ENCODE measurements around the gene MRPL17. TPM values are rescaled to one million over a fixed set of nuclear protein-coding genes. Genes with fewer than 3 reads are reported as not detected.

Gene MRPL17
- total RNA-seq, 1 donor from 2014 or later: 89.9 TPM

DNA sequence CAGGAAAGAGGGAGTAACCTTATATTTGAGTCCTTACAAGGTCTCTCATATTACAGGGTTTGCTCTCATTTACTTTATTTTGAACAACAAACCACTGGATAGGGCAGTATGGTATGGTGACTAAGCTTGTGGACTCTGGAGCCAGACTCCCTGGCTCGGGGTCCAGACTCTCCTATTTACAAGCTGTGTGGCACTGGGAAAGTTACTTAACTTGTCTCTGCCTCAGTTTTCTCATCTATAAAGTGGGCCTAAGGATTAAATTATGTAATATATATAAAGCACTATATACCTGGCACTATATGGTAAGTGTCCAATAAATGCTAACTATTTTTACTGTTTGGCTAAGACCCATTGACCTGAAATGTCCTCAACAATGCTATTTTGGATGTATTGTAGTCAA, 25.8 kb downstream of the MRPL17 start:
- Mint-ChIP-seq H3K27me3 (ENCODE audit: low read depth, unreplicated experiment) (peaks cover 8% of the 10 kb centered on the region), H3K4me3 (ENCODE audit: unreplicated experiment) (no peak overlapping the region), H3K27ac (ENCODE audit: unreplicated experiment) (no peak overlapping the region), H3K4me1 (ENCODE audit: low read depth, unreplicated experiment) (no peaks in the 10 kb centered on the region), H3K36me3 (ENCODE audit: low read depth, unreplicated experiment) (no peaks in the 10 kb centered on the region), H3K9me3 (ENCODE audit: unreplicated experiment) (no peaks in the 10 kb centered on the region)
- Histone ChIP-seq H4K20me1 (ENCODE audit: insufficient read depth, low read length) (peaks cover 6% of the 10 kb centered on the region), H3K4me2 (ENCODE audit: low read length) (no peak overlapping the region), H3K9ac (ENCODE audit: low read length) (no peak overlapping the region), H3K27me3 (ENCODE audit: insufficient read depth, low read length) (peaks cover 24% of the 10 kb centered on the region), H3K4me1 (ENCODE audit: insufficient read depth, low read length) (no peaks in the 10 kb centered on the region), H3K36me3 (ENCODE audit: insufficient read depth, low read length) (no peaks in the 10 kb centered on the region), H3K9me3 (ENCODE audit: insufficient read depth, low read depth, low read length) (no peaks in the 10 kb centered on the region), H2AFZ (ENCODE audit: low read depth, low read length) (no peak overlapping the region), H3K27ac (ENCODE audit: low read depth, low read length) (no peak overlapping the region), H3K79me2 (ENCODE audit: insufficient read depth, low read length) (no peaks in the 10 kb centered on the region), H3K4me3 (ENCODE audit: insufficient read depth, low read depth, low read length) (no peak overlapping the region)
- TF ChIP-seq EZH2 (IDR thresholded peaks at IDR 0.05; ENCODE audit: insufficient read depth, low read length) (no peak), CTCF (IDR thresholded peaks at IDR 0.05; ENCODE audit: insufficient read depth, low read depth, low read length) (no peak)
- FAIRE-seq (no peak), DNase-seq (ENCODE audit: low read depth) (no peak)

GRCh38 chr11:6656936-6657335, 26.2 kb downstream of the MRPL17 start:
- H3K9me3 ChIP-seq (ENCODE audit: insufficient read depth, low read depth, low read length): no peaks in the 10 kb centered on the region
- TF ChIP-seq EZH2 (IDR thresholded peaks at IDR 0.05; ENCODE audit: insufficient read depth, low read length) (no peak), CTCF (IDR thresholded peaks at IDR 0.05; ENCODE audit: insufficient read depth, low read depth, low read length) (no peak)
- Mint-ChIP-seq H3K9me3 (ENCODE audit: unreplicated experiment) (no peaks in the 10 kb centered on the region), H3K4me1 (ENCODE audit: low read depth, unreplicated experiment) (no peaks in the 10 kb centered on the region), H3K27ac (ENCODE audit: unreplicated experiment) (no peak overlapping the region), H3K4me3 (ENCODE audit: unreplicated experiment) (no peak overlapping the region), H3K27me3 (ENCODE audit: low read depth, unreplicated experiment) (peaks cover 8% of the 10 kb centered on the region), H3K36me3 (ENCODE audit: low read depth, unreplicated experiment) (no peaks in the 10 kb centered on the region)
- no peaks in the 10 kb centered on the region for H3K79me2 ChIP-seq (ENCODE audit: insufficient read depth, low read length)
- peaks cover 6% of the 10 kb centered on the region for H4K20me1 ChIP-seq (ENCODE audit: insufficient read depth, low read length)
- no peaks in the 10 kb centered on the region for H3K36me3 ChIP-seq (ENCODE audit: insufficient read depth, low read length)
- H3K4me2 ChIP-seq (ENCODE audit: low read length): no peak overlapping the region
- H3K9ac ChIP-seq (ENCODE audit: low read length): no peak overlapping the region
- no peak overlapping the region for H3K27ac ChIP-seq (ENCODE audit: low read depth, low read length)
- peaks cover 28% of the 10 kb centered on the region for H3K27me3 ChIP-seq (ENCODE audit: insufficient read depth, low read length)
- no peak for DNase-seq (ENCODE audit: low read depth)
- no peak overlapping the region for H3K4me3 ChIP-seq (ENCODE audit: insufficient read depth, low read depth, low read length)
- H3K4me1 ChIP-seq (ENCODE audit: insufficient read depth, low read length): no peaks in the 10 kb centered on the region
- no peak for FAIRE-seq
- H2AFZ ChIP-seq (ENCODE audit: low read depth, low read length): no peak overlapping the region

DNA sequence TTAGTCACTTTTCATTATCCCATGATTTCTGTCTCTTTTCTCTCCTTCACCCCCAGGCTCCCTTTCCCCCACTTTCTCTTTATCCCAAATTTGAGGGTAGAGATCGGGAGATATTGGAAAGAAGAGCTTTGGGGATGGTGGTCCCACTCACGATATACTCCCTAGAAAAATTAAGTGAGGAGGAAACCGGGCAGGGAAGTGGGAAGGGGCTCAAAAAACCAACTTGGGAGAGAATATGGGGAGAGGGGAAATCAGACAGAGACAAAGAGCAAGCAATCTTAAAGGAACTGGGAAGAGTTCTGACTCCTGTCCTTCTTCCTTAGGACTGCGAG, 26.6 kb downstream of the MRPL17 start:
- Mint-ChIP-seq H3K27me3 (ENCODE audit: low read depth, unreplicated experiment) (peaks cover 8% of the 10 kb centered on the region), H3K9me3 (ENCODE audit: unreplicated experiment) (no peaks in the 10 kb centered on the region), H3K27ac (ENCODE audit: unreplicated experiment) (no peak overlapping the region), H3K4me1 (ENCODE audit: low read depth, unreplicated experiment) (no peaks in the 10 kb centered on the region), H3K4me3 (ENCODE audit: unreplicated experiment) (peak overlapping the region; percentile 75), H3K36me3 (ENCODE audit: low read depth, unreplicated experiment) (no peaks in the 10 kb centered on the region)
- TF ChIP-seq EZH2 (IDR thresholded peaks at IDR 0.05; ENCODE audit: insufficient read depth, low read length): peak; percentile 31
- TF ChIP-seq CTCF (IDR thresholded peaks at IDR 0.05; ENCODE audit: insufficient read depth, low read depth, low read length): no peak
- Histone ChIP-seq H3K9ac (ENCODE audit: low read length) (peak overlapping the region; percentile 74), H3K4me3 (ENCODE audit: insufficient read depth, low read depth, low read length) (no peak overlapping the region), H3K27me3 (ENCODE audit: insufficient read depth, low read length) (peaks cover 32% of the 10 kb centered on the region), H3K36me3 (ENCODE audit: insufficient read depth, low read length) (no peaks in the 10 kb centered on the region), H3K4me2 (ENCODE audit: low read length) (peak overlapping the region; percentile 92), H3K9me3 (ENCODE audit: insufficient read depth, low read depth, low read length) (no peaks in the 10 kb centered on the region), H2AFZ (ENCODE audit: low read depth, low read length) (peak overlapping the region; percentile 74), H3K27ac (ENCODE audit: low read depth, low read length) (no peak overlapping the region), H3K79me2 (ENCODE audit: insufficient read depth, low read length) (no peaks in the 10 kb centered on the region), H4K20me1 (ENCODE audit: insufficient read depth, low read length) (peaks cover 7% of the 10 kb centered on the region), H3K4me1 (ENCODE audit: insufficient read depth, low read length) (no peaks in the 10 kb centered on the region)
- no peak for DNase-seq (ENCODE audit: low read depth)
- no peak for FAIRE-seq

All from astrocyte (in vitro differentiated cells and primary cell).